HepG2 (cell line): Measurements from ENCODE around the gene DENND5B.

Experiments used
- CTCF ChIP-seq: sonication (generic); formaldehyde crosslinking; IDR thresholded peaks from 2 replicates; pipeline ENCODE4 v1.5.0; 2020; ENCODE audit warnings: mild to moderate bottlenecking, missing genetic modification reagents, moderate library complexity
- EHMT2 ChIP-seq: fragments of 200-600 bp; sonication (generic); IDR thresholded peaks from 2 replicates; pipeline ENCODE4 v1.7.0; 2017; ENCODE audit warnings: antibody characterized with exemption, low read depth, low read length, borderline replicate concordance
- KDM1A ChIP-seq: IDR thresholded peaks from 2 replicates; pipeline ENCODE4 v1.6.1; 2016; ENCODE audit warnings: missing compliant biosample characterization
- MAFF ChIP-seq: IDR thresholded peaks from 2 replicates; pipeline ENCODE4 v1.6.1; 2011; ENCODE audit warnings: low read depth, low read length, improper control_type of control experiment
- MAX ChIP-seq: IDR thresholded peaks from 2 replicates; pipeline ENCODE4 v1.6.1; 2012; ENCODE audit warnings: inconsistent platforms
- RAD21 ChIP-seq: fragments of 450-650 bp; formaldehyde crosslinking; IDR thresholded peaks from 2 replicates; pipeline ENCODE4 v1.5.0; 2020; ENCODE audit warnings: mild to moderate bottlenecking
- TBL1XR1 ChIP-seq: fragments of 150-350 bp; IDR thresholded peaks from 2 replicates; pipeline ENCODE4 v1.6.1; 2014; ENCODE audit warnings: borderline replicate concordance, low read length; ENCODE audit not compliant: partially characterized antibody
- ZFP36 ChIP-seq: fragments of 150-350 bp; IDR thresholded peaks from 2 replicates; pipeline ENCODE4 v1.6.1; 2018; ENCODE audit warnings: borderline replicate concordance, low read length, low read depth; ENCODE audit not compliant: partially characterized antibody
- ZNF468 ChIP-seq: sonication (generic); formaldehyde crosslinking; IDR thresholded peaks from 2 replicates; pipeline ENCODE4 v1.8.0; 2022; ENCODE audit warnings: mild to moderate bottlenecking, moderate library complexity, missing genetic modification reagents

DNA sequence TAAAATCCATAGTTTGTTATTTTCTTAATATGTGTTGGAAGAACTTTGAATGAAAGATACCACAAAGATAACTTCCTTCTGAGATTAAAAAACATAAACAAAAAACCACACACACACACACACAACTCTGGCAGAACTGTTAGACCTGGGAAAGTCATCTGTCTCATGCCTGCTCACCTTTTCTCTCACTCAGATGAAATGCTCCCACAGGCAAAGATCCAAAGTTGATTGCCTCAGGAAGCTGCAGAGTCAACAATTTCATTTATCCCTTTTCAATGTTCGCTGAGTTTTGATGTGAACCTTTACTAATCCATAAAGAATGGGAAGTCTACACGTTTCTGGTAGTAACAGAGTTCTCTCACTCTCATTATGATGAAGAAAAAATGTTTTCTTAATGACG lies 112.0 kb downstream of the DENND5B start:
- TF ChIP-seq EHMT2 = no peak
- TF ChIP-seq MAFF = no peak
- no peak for TF ChIP-seq ZFP36
- no peak for TF ChIP-seq KDM1A (CRISPR knock-in tag)
- no peak for TF ChIP-seq CTCF (CRISPR knock-in tag)
- no peak for TF ChIP-seq RAD21
- no peak for TF ChIP-seq TBL1XR1
- no peak for TF ChIP-seq MAX
- no peak for TF ChIP-seq ZNF468
